Measurements from ENCODE around the gene SMYD3.
"Not testable (repeated sequence)": the region's sequence is repeated elsewhere in the genome, so short reads cannot be mapped to it uniquely, and the experiment has no call there.

SMYD3 gene

DNA sequence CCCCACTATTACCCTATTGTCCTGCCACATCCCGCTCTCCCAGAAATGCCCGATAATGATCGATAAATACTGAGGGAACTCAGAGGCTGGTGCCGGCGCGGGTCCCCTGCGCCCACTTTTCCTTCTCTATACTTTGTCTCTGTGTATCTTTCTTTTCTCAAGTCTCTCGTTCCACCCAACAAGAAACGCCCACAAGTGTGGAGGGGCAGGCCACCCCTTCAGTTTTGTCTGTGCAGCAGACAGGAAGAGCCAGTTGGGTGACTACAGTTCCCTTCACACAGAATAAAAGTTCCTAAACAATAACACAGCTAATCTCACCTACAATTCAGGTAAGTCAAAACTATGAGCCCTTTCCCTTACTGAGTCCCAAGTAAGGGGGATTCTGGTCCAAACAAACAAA lies 423.7 kb downstream of the SMYD3 start:
- DNase-seq: no peak

- no peak for DNase-seq
Observed at GRCh38 chr1:246081856-246082668, 425.0 kb downstream of the SMYD3 start.

DNA sequence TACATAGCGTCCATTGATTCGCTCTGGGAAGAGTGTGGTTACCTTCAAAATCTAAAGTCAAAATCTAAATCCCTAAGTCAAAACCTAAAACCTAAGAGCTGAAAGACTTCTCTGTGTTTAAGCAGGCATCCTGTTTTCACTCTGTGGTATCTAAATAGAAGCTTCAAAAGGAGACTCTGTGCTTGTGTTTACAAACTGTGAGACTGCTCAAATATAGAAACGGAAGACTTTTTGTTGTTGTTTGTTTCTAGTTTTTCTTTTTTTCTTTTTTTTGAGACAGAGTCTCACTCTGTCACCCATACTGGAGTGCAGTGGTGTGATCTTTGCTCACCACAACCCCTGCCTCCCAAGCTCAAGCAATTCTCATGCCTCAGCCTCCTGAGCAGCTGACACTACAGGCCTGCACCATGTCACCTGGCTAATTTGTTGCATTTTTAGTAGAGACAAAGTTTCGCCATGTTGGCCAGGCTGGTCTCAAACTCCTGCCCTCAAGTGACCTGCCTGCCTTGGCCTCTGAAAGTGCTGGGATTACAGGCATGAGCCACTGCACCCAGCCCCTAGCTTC lies 425.9 kb downstream of the SMYD3 start:
- no peak for DNase-seq

DNA sequence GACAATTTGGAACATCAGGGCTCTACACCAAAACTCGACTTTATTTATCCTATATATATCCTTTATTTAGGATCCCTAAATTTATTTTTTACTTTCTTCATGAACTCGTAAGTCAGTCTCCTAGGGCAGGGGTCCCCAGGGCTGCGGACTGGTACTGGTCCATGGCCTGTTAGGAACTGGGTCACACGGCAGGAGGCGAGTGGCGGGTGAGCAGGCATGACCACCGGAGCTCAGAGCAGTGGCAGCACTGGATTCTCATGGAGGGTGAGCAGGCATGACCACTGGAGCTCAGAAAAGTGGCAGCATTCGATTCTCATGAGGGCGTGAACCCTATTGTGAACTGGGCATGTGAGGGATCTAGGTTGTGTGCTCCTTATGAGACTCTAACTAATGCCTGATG lies 427.0 kb downstream of the SMYD3 start:
- no peak for DNase-seq

DNA sequence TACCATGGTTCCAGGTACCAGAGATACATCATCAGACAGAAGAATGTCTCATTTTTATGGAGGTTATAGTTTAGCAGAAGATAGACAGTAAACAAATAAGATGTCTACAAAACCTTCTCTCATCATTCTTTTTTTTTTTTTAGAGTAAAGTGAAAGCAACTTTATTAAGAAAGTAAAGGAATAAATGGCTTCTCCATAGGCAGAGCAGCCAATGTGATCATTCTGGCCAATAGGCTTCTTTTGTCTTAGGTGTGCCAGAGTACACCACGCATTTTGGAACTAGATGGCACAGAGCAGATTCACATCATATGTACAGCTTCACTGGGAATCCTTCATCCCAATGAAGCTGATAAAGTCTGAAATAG lies 428.2 kb downstream of the SMYD3 start:
- no peak for DNase-seq

GRCh38 chr1:246078126-246078887 lies 428.8 kb downstream of the SMYD3 start:
- DNase-seq: no peak

- no peak for DNase-seq
Observed at GRCh38 chr1:246077476-246077875, 429.6 kb downstream of the SMYD3 start.

DNA sequence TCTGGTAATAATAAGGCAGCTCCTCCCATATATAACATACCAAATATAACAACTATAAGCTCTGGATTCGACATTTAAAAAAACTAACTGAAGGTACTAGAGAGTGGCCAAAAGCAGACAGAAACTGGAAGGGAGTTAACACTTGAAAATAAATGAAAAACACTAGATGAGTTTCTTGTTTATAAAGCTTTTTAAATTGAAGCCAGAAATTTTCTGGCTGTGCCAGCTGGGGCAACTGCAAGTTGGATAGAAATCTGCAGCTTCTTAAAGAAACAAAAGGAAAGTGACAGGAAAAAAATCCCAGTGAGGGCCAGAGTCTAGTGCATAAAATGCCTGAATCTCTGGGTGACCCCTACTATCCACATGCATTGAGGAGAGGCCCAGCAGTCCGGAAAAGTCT lies 432.7 kb downstream of the SMYD3 start:
- no peak for DNase-seq

DNA sequence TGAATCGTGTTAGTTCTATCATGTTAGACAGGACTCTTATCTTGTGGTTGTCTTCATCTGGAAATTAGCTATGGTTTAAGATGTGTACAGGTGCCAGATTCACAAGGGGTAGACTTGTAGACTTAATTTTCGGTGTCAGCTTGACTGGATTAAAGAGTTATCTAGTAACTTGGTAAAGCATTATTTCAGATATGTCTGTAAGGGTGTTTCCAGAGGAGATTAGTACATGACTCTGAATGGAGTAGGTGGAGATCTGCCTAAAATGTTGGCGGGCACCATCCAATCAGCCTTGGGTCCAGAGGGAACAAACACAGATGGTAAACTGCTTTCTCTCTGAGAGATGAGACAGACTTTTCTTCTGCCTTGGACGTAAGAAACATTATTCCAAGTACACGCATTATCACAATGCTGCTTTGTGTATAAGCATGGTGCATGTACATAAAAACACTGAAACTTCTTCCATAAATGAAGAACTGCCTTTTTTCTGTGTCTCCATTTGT lies 434.6 kb downstream of the SMYD3 start:
- DNase-seq: no peak

DNA sequence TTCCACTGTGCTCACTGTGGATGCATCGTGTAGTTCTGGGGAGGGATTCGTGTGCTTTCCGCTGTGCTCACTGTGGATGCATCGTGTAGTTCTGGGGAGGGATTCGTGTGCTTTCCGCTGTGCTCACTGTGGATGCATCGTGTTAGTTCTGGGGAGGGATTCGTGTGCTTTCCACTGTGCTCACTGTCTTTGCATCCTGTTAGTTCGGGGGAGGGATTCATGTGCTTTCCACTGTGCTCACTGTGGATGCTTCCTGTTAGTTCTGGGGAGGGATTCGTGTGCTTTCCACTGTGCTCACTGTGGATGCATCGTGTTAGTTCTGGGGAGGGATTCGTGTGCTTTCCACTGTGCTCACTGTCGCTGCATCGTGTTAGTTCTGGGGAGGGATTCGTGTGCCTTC lies 435.1 kb downstream of the SMYD3 start:
- DNase-seq: not testable (repeated sequence)

DNA sequence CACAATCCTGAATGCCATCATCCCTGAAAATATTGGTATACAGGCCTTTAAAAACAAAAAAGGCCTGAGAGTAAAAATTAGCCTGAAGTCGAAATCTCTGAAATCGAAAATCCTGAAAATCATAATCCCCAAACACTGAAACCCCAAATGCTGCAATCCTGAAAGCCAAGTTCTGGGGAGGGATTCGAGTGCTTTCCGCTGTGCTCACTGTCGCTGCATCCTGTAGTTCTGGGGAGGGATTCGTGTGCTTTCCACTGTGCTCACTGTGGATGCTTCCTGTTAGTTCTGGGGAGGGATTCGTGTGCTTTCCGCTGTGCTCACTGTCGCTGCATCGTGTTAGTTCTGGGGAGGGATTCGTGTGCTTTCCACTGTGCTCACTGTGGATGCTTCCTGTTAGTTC lies 435.5 kb downstream of the SMYD3 start:
- not testable (repeated sequence) for DNase-seq

DNA sequence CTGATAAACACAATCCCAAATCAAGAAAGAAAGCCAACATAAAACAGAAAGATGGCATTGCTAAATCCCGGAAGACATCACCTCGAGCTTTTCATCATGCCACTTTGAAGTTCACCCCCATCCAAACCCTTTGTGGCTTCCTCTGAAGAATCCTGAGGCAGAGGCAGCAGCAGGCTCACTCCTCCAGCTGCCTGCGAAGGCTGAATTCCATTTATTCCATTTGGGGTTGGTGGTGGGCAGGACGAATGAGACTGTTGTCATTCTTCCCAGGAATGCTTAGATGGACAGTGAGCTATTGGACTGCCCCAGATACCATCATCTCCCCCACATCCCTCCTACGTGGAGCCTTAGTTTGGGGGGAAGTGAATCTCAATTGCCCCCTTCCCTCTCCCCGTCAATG lies 437.5 kb downstream of the SMYD3 start:
- no peak for DNase-seq

- no peak for DNase-seq
Observed at GRCh38 chr1:246068619-246069509, 438.2 kb downstream of the SMYD3 start.

DNA sequence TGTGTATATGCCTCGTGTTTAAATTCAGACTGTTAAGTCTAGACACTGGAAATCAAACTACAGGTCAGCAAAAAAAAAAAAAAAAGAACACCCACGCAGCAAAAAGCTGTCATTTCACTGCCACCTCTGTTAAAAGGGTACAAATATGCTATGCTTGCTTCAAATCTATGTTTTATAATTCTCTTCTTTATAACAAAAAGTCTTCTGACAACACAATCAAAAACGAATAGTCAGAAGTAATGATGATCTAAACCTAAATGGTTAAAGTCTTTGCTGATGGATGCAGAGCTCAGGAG lies 438.9 kb downstream of the SMYD3 start:
- DNase-seq: no peak

DNA sequence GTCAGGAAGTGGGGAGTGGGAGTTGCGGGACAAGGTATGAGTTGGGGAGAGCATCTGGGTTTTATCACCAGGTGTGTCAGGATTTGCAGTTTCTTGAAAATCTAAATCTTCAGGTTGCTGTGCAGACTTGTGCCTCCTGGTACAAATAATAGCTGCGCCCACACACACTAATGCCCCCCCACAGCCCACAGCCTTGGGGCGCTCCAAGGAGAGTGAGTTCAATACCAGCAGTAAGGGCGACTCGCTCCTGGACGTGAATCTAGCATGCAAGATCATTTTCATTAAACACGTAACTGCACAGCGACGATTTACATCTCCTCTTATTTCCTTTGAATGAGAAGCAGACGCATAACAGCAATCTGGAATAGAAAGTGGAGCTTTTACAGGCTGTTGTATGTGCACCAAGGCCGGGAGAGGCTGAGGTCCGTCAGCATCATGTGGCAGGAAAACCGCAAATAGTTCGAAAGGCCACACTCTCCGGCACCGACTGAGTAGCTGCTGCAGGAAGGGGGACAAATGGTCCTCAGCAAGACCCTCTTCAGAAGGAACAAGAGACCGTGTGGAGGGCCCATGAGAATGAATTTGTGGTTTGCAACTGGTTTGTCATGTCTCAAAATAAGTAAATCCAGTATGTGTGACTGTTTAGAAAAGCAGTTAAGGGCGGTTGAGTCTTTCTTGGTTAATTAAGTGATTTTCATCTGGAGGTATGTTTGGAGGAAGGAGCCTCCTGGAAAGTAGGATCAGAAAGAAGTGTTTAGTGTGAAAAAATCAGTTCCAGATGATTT lies 439.5 kb downstream of the SMYD3 start:
- DNase-seq: no peak

DNA sequence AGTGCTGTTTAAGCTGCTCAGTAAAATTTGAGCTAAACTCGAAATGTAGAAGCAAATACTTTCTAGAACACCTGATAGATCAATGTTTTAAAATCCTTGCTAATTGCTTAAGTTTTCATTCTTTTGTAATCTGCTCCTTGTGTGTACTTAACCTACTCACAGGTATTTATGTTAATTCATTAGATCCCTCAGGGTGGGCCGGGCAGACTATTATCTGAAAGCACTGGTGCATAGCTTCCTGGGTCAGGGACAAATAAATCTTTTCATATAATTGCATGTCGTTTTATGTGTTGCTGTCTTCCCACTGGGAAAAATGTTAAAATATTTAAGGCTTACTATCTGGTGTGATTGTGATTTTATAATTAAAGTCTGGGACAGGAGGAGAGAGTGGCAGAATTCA lies 440.5 kb downstream of the SMYD3 start:
- no peak for DNase-seq

DNA sequence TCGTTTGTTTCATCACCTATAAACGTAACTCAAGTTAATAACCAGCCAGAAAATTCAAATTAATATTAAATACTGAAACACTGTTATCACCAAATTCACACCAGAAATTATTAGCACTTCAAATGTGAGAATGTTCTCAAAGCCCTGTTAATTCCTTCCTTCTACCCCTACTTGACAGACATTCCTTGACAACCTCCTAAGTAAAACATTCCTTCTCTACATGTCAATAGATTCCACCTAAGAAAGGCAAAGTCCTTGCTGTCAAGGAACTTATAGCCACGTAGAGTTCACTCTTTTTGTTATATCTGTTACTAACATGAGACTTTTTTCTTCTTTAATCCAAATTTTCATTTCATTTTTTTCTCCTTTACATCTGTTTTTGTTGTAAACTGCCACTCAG lies 441.5 kb downstream of the SMYD3 start:
- DNase-seq: no peak

DNA sequence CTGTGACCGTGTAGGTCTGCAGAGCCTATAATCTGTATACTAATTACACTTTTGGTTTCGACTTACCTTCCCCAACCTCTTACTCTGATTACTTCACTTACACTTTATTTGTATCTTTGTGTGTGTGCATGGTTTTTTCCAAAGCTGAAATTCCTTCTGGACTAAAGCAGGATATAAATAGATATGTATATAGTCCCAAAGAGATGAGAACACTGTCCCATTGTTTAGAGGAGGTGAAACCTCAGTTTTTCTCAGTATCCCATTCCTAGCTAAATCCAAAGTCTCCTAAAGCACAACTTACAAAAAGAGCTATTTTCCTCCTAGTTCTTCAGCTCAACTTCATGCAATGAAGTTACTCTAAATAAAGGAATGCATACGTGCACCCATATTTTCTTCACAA lies 442.2 kb downstream of the SMYD3 start:
- no peak for DNase-seq

DNA sequence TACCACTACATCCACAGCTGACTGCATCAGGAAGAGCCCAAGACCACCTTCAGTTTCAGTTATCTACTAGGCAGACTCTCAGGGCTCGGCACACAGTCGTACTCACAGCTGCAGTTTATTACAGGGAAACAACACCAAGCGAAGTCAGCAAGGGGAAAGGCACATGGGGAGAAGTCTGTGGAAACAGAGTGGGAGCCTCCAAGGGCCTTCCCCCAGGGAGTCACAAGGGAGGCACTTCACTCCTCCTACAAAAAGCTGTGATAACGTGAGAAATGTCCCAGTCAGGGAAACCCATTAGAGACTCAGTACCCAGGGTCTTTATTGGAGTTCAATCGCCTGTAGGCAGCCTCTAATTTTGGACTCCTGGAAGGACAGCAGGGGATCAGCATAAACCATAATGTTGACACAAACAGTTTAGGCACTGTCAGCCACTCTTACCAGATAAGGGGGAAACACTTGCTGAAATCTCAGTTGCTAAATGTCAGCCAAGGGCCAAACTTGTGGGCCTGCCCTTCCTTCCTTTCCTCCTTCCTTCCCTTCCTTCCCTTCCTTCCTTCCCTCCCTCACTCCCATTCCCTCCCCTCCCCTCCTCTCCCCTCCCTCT lies 444.0 kb downstream of the SMYD3 start:
- no peak for DNase-seq

- no peak for DNase-seq
Observed at GRCh38 chr1:246058466-246058865, 448.6 kb downstream of the SMYD3 start.

DNA sequence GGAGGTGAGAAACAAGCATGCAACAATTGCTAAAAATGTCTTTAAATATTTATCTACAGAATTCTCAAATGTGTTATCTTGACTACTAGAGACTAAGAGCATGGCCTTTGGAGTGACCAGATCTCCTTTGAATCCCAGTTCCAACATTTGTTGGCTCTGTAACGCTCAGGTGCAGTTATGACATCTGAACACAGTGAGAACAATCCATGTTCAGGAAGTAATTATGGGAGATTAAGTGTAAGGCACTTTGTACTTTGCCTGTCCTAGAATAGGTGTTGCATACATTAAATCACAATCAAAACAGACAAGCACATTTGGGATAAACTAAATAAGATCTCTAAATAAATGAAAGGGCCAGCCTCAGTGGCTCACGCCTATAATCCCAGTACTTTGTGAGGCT lies 454.5 kb downstream of the SMYD3 start:
- no peak for DNase-seq
